ENCODE measurements around the gene CSTF1.

CSTF1 gene

DNA sequence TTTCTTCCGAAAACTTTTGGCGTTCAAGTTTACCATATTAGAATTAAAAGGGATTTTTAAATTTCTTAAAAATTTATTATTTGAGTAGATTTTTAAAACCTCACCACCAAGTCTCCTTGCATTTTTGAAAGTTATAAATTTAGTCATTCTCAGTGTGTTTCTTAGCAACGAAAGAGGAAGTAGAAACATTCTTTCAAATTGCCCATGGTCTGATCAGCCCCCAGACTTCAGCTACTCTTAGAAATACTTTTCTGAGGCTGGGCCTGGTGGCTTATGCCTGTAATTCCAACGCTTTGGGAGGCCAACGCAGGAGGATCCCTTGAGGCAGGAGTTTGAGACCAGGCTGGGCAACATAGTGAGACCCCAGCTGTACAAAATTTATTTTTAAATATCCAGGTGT lies 60.9 kb downstream of the CSTF1 start:
- TF ChIP-seq, protein P1, sequence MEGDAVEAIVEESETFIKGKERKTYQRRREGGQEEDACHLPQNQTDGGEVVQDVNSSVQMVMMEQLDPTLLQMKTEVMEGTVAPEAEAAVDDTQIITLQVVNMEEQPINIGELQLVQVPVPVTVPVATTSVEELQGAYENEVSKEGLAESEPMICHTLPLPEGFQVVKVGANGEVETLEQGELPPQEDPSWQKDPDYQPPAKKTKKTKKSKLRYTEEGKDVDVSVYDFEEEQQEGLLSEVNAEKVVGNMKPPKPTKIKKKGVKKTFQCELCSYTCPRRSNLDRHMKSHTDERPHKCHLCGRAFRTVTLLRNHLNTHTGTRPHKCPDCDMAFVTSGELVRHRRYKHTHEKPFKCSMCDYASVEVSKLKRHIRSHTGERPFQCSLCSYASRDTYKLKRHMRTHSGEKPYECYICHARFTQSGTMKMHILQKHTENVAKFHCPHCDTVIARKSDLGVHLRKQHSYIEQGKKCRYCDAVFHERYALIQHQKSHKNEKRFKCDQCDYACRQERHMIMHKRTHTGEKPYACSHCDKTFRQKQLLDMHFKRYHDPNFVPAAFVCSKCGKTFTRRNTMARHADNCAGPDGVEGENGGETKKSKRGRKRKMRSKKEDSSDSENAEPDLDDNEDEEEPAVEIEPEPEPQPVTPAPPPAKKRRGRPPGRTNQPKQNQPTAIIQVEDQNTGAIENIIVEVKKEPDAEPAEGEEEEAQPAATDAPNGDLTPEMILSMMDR (IDR thresholded peaks at IDR 0.05; ENCODE audit: low read depth, low read length, missing control alignments): no peak
- H3K4me3 ChIP-seq (replicated peaks; ENCODE audit: low read depth, low read length): no peak overlapping the region
- no peak for DNase-seq (ENCODE audit: extremely low read depth, low read depth)

DNA sequence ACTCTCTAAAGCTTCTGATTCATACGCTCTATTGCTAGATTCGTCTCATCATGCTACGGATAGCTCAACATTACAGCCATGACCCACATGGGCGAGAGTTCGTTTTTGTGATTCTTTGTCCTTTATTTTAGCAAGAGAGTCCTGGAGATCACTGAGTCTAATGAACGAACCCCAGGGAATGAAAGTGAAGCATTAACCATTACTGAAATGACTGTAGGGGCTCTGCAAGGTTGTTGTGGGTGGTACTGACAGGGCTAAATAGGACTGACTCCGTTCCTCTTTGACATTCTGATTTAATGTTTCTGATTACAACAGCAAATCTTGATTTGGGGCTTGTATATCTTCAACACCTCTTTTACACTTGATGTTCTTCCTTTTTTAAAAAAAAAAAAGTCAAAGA lies 62.3 kb downstream of the CSTF1 start:
- DNase-seq (ENCODE audit: extremely low read depth, low read depth): no peak
- no peak overlapping the region for H3K4me3 ChIP-seq (replicated peaks; ENCODE audit: low read depth, low read length)
- TF ChIP-seq, protein P1 (IDR thresholded peaks at IDR 0.05; ENCODE audit: low read depth, low read length, missing control alignments): no peak

Measured in HFF-Myc (cell line).